ENCODE measurements around the gene C1orf167. TPM values are rescaled to one million over a fixed set of nuclear protein-coding genes. Genes with fewer than 3 reads are reported as not detected.

Gene C1orf167, protein sequence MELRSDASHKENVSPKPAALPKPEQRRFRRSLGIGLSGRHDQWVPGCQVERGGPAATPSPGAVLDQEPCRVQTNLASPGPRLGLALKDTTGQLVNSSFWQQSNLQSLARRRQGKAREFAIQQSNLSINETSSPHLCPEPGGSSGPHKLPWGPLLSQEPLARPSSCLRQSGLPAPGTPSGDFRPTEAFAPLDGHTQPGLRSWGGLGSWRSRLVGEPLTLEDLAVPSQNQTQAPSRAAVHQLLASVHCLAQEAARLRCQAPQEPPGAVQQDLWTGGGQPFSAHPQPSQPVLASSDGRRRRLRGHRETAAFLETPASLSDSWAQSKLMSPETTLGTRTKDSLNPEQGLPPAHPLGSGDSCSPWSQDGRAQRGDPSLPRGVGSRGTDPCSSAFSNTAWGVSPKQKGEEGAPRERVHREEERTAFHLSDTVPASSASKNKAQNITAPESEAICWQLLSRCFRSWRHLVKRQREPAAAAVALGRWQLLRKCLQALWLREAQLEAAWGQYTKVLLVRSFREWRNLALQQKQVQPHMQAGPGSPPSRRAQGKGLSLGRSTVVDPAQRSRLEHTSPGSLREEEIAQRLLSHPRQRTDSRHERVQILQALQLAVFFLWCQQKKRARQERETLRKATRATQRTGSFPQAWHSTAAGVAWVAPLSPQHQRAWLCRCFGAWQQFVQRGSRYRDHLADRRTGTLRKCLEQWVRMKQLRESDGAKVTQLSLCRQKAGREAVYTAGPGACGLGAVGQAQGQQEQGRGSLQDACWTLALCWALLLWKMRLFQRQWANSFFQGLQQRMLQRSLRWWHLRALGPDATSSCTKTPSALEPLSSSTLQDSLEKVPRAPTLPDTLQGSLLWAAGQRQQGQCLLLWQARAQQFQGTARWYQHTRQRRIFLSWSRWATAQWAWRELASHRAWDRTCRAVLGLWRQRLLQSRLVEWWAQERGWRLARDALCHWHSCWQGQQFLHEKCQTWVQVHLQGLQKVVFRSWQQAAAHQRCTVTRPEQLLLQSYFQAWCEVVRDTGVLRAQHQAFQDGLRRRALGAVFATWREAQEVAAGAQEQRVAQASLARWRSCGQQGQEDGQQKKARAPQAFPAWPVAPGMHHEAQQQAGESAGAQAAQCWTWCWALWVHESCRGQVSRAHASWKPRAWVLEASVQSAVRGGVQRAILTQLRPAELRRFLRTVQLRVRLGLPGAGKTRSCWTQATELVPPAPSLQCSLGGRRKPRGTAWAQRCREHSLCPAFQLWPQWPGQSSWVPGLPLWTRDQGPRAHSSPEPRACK (N-terminal part only)
- not detected for total RNA-seq
- long read RNA-seq, partial matches to known transcripts, result 0 of 1 reads
- long read RNA-seq, other reads (novel, unspliced or antisense), result 1 of 1 reads

DNA sequence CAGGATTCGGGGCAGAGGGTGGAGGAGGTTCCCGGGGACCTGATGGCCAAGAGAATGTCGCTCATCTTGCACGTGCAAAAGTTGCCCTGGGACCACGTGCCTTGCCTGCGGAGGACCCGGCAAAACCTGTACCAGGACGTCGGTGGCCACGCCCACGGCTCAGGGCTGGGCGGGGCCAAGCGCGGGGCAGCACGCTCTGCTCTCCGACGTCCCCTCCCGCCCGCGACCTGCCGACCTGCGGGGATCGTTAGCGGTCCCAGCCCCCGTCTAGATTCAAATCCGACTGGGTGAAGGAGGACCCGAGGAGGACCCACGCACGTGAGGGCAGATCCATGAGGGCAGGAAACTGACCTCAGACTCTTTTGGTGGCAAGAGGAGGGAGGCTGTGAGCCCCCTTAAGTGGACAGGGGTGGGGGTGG lies at the start of gene C1orf167:
Gene C1orf167 (plus strand): TSS at position 206 of the 419 bp plus-strand sequence. CDS start 2,208 bp downstream, outside the sequence.
- peak; percentile 53 for ATAC-seq
- intact Hi-C loops (cut with DNase I, micrococcal nuclease), result no loop called here
- peak in 1 of 2 donors; percentile 26 for DNase-seq

DNA sequence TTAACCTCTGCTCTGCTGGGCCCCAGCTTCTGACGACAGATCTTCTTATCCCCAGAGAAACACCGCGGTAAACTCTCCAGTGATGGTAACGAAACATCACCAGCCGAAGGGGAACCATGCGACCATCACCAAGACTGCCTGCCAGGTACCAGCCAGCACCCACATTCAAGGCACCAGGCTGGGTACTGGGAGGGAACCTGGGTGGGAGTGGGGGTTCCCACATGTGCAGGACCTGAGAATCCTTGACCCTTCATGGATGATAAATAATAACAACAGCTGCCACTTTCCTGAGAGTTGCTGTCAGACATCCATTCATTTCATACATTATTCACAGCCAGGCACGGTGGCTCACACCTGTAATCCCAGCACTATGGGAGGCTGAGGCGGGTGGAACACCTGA lies 49.7 kb upstream of the C1orf167 start:
- ATAC-seq (no peak), DNase-seq (no peak)
- intact Hi-C loops (cut with DNase I, micrococcal nuclease), result no loop called here

DNA sequence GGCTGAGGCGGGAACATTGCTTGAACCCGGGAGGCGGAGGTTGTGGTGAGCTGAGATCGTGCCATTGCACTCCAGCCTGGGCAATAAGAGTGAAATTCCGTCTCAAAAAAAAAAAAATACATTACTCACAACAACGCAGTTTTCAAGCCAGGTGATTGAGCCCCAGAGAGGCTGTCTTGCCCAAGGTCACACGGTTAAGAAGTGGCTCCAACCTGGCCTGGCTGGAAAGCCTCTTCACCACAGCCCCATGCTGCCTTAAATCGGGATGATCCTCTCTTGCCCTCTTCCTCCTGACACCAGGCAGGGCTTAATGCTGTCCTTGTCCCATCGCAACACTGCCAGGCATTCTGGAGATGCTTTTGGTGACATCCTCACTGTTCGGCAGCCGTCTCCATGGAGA lies 48.9 kb upstream of the C1orf167 start:
- ATAC-seq (no peak), DNase-seq (no peak)
- intact Hi-C loops (cut with DNase I, micrococcal nuclease), result no loop called here

DNA sequence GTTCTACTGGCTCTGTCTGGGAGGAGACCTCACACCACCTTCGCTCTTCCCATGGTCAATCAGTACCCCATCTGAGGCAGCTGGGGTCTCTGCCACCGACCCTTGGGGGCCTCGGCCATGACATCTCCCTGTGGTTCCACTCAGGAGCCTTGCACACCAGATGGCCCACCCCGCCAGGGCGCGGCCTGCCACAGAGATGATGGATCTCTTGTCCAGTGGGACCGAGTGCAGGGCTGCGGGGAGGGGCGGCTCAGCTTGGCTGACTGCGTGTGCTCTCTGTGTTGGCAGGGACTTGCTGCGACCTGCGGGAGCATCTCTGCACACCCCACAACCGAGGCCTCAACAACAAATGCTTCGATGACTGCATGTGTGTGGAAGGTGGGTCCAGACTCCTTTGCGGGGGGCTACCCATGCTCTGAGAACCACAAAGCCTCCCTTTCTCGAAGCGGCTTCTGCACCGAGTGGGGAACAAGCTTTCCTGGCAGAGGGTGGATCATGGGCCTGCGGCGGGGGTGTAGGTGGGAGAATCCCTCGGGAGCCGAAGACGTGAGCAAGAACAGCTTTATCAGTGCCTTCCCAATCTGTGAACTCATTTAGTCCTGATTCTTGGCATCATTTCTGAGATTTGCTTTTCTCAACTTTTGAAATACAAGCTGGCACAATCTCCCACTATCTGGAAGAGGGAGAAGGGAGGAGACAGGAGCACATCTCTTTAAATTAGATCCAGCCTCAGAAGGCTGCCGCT lies 47.0 kb upstream of the C1orf167 start:
- DNase-seq (no peak), ATAC-seq (no peak)
- intact Hi-C loops (cut with DNase I, micrococcal nuclease), result no loop called here

DNA sequence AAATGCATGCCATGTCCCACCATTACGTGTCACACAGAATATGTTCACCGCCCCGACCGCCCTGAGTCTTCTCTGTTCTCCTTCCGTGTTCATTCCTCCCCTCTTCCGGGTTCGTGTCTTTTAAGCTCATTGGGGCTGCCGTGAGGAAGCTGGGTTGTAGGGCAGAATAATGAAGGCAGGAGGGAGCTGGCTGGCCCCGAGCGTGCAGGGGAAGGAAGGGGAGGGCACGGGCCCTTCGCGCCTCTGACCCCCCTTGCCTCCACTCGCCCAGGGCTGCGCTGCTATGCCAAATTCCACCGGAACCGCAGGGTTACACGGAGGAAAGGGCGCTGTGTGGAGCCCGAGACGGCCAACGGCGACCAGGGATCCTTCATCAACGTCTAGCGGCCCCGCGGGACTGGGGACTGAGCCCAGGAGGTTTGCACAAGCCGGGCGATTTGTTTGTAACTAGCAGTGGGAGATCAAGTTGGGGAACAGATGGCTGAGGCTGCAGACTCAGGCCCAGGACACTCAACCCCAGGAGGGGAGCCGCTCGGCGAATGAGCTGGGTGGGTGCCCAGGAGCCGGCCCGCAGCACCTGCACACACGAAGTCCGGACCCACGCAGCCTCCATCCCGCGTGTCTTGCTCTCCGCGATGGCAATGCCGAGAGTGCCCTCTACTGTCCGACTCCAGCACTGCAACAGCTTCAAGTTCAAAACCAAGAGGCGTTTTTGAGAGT lies 42.5 kb upstream of the C1orf167 start:
- intact Hi-C loops (cut with DNase I, micrococcal nuclease), result loop anchor here in 1 of 2 donors (5.0 kb wide), 1 partner anchor 62 kb away; no protein-coding TSS in a partner anchor
- ATAC-seq, result peak; percentile 87
- peak; percentile 72 to 91 for DNase-seq

DNA sequence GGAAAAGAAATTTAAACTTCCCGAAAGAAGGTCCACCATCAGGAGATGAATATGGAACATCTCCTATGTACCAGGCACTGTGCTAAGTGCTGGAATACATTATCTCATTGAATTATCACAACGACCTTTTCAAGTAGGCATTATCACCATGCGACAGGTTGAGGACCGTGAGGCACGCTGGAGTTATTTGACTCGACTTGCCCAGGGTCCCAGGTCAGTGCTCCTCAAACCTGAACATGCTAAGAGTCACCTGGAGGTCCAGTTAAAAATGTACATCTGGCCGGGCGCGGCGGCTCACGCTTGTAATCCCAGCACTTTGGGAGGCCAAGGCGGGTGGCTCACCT lies 42.0 kb upstream of the C1orf167 start:
- DNase-seq (no peak), ATAC-seq (no peak)
- intact Hi-C loops (cut with DNase I, micrococcal nuclease), result loop anchor here in 1 of 2 donors (5.0 kb wide), 1 partner anchor 63 kb away; no protein-coding TSS in a partner anchor

DNA sequence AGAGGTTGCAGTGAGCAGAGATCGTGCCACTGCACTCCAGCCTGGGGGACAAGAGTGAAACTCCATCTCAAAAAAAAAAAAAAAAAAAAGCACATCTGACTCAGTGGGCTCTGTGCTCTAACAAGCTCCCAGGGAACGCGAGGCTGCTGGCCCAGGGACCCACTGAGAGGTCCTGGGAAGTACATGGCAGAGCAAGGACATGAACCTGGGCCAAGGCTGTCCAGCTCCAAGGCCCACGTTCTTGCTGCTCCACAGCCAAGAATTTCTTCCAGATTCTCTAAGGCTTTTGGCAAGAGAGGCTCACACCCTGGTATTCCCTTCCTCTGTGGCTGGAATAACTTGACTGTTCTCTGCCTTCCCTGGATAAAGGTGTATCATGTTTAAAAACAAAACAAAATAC lies 41.5 kb upstream of the C1orf167 start:
- DNase-seq (no peak), ATAC-seq (no peak)
- intact Hi-C loops (cut with DNase I, micrococcal nuclease), result loop anchor here in 1 of 2 donors (5.0 kb wide), 1 partner anchor 63 kb away; no protein-coding TSS in a partner anchor

DNA sequence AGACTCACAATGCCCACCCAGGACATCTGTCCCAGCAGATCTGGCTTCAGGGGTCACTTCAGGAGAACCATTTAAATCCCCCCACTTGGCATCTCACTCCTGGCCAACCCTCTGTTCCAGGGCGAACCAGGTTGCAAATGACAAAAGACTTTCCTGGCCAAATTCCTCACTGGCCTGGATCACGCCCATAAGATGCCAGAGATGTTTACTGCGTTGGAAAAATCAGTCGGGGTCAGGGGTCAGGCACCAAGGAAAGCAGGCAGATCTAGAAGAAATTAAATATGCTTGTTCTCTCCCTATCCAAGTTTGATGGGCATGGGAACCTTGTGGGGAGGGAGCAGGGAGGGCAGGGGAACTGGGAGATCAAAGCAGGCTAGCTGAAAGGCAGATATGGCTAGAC lies 40.7 kb upstream of the C1orf167 start:
- DNase-seq, result no peak
- intact Hi-C loops (cut with DNase I, micrococcal nuclease), result loop anchor here in 1 of 2 donors (5.0 kb wide), 1 partner anchor 64 kb away; no protein-coding TSS in a partner anchor
- ATAC-seq, result no peak

DNA sequence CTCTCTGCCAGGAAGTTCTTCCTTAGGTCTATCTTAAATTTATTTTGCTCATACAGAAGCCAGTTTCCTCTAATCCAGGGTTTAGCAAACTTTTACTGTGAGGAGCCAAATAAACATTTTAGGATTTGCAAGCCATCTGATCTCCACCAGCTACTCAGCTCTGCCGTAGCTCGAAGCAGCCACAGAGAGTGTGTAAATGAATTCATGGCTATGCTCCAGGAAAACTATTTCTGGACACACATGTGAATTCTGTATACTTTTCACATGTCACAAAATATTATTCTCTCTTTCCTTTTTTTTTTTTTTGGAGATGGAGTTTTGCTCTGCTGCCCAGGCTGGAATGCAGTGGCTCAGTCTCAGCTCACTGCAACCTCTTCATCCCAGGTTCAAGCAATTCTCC lies 39.5 kb upstream of the C1orf167 start:
- DNase-seq, result no peak
- intact Hi-C loops (cut with DNase I, micrococcal nuclease), result loop anchor here in 1 of 2 donors (5.0 kb wide), 1 partner anchor 65 kb away; no protein-coding TSS in a partner anchor

DNA sequence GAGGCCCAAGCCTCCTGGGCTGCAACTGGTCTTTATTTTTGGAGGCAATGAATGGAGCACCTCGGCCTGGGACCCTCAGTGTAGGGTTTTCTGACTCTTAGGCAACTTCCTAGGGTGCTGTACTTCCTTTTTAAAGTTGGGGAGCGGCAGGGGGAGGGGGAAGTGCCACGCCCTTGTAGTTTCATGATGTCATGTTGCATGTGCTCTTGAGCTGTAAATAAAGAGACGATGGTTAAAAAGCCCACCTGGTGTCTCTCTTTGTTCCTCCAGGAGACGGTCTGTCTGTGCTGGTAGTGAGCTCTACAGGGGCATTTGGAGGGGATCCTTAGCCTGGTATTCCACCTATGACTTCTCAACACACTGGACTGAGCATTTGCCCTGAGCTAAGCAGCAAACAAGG lies 36.4 kb upstream of the C1orf167 start:
- intact Hi-C loops (cut with DNase I, micrococcal nuclease), result no loop called here
- ATAC-seq (no peak), DNase-seq (no peak)

More for the DNA sequence above, 39.5 kb upstream of the C1orf167 start:
- ATAC-seq, result no peak

DNA sequence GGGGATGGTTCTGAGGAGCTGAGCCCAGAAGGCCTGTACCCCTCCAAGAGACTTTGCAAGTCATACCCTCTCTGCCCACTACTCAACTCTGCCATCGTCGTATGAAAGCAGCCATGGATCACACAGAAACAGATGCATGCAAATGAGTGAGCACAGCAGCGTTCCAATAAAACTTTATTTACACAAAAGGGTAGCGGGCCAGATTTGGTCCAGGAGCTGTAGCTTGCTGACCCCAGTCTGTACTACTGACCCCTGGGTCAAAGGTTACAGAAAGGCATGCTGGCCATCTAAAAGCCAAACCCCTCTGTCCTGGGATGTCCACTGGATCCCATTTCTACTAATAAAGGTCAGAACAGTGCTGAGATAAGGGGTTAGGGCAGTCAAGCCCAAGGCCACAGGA lies 34.9 kb upstream of the C1orf167 start:
- intact Hi-C loops (cut with DNase I, micrococcal nuclease), result no loop called here
- ATAC-seq (no peak), DNase-seq (no peak)

DNA sequence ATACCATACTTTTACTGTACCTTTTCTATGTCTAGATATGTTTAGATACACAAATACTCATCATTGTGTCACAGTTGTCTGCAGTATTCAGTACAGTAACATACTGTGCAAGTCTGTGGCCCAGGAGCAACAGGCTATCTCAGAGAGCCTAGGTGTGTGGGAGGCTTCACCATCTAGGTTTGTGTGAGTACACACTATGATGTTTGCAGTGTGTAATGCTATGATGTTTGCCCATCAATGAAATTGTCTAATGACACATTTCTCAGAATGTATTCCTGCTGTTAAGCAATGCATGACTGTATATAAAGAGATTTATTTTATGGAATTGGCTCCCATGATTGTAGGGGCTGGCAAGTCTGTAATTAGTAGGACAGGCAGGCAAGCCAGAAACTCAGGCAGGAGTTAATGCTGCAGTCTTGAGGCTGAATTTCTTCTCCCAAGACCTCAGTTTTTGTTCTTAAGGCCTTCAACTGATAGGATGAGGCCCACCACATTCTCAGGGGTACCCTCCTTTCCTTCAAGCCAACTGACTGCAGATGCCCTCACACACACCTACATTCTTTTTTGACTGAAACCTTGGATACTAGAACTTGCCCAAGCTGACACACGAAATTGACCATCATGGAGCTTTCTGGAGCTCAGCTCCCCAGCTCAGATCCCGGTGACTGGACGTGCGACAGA lies 33.7 kb upstream of the C1orf167 start:
- intact Hi-C loops (cut with DNase I, micrococcal nuclease), result no loop called here
- no peak for ATAC-seq
- no peak for DNase-seq

DNA sequence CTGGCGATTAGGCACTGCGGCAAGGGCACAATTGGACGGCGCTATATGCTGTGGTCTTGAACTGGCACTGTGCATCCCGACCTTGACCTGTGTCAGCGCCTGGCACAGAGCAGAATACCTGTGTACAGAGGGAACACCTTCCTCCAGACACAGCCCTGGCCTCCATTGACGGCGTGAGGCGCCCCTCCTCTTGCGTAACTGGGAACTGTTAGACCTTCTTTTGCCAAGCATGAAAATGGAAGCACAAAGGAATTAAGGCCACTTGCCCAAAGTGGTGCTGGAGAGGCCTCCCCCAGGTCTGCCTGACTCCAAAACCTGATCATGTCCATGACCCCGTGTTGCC lies 32.9 kb upstream of the C1orf167 start:
- ATAC-seq, result no peak
- intact Hi-C loops (cut with DNase I, micrococcal nuclease), result no loop called here
- DNase-seq, result no peak

DNA sequence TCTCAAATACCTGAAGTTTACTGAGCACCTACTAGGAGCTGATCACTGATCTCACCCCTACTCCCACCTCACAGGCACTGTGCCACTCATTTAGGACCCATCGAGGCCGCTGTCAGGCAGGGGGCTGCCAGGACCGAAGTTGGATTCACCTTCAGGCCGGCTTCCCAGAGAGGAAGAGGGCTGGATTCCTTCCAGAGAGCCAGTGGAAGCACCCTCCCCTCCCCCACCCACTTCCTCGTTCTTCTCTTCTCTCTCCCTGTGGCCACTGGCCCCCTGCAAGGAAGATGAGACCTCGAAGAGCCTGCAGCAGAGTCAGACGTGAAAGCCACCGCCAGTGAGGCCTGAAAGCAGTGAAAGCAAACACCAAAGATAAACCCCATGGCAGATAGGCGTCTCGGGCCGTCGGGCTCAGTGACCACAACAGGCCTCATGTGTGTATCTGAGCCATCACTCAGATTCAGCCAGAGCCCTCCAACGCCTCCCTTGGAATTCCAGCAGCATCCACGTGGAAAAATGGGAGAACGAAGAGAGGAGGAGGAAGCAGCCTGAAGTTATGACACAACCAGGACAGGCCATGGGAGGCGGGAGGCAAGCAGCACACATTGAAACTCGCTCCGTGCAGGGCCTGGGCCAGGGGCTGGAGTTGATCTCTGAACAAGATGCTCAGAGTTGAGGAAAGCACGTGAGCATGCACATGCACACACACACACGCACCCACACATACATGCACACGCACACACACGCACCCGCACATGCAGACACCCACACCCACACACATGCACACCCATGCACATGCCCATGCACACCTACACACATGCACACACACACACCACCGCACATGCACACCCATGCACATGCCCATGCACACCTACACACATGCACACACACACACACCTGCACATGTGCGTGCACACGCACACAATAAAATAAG lies 32.2 kb upstream of the C1orf167 start:
- intact Hi-C loops (cut with DNase I, micrococcal nuclease), result no loop called here
- ATAC-seq (peak; percentile 1), DNase-seq (peak in 1 of 2 donors; percentile 39)

DNA sequence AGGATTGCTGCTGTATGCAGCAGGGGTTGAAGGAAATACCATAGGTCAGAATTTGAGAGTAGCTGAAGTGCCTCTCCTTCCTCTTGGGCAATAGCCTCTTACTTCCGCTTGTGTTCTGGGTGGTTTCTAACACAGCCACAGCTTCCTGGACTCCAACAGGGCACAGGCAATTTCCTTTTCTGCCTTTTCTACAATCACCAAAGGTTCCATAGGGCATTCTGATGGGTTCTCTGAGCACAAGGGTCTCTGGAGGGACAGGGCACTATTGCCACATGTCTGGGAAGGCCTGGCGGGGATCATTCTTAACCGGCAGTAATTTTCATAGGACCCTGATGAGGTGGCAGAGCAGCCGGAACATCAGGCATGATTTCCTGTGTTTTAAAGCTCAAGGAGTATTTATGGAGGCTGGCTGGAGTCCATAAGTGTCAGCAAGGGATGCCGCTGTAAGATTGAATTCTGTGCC lies 31.5 kb upstream of the C1orf167 start:
- intact Hi-C loops (cut with DNase I, micrococcal nuclease), result no loop called here

More for the DNA sequence above, 31.5 kb upstream of the C1orf167 start:
- ATAC-seq, result peak; percentile 99
- DNase-seq, result peak; percentile 30 to 43

All from left colon (tissue), 2 donors.